HepG2 (cell line): ENCODE results near the gene XPO5. TPM values are rescaled to one million over a fixed set of nuclear protein-coding genes. Genes with fewer than 3 reads are reported as not detected.

ENCODE experiments used
- DR1 ChIP-seq: sonication (generic); formaldehyde crosslinking; IDR thresholded peaks from 2 replicates; pipeline ENCODE4 v1.8.0; 2021; ENCODE audit warnings: mild to moderate bottlenecking, missing genetic modification reagents, inconsistent platforms
- FOXC1 ChIP-seq: sonication (generic); formaldehyde crosslinking; IDR thresholded peaks from 2 replicates; pipeline ENCODE4 v1.8.0; 2022; ENCODE audit warnings: mild to moderate bottlenecking, missing genetic modification reagents, borderline replicate concordance
- HNRNPK ChIP-seq: fragments of 200-400 bp; formaldehyde crosslinking; IDR thresholded peaks from 2 replicates; pipeline ENCODE4 v1.6.1; 2018; ENCODE audit warnings: low read length, low read depth, moderate library complexity, mild to moderate bottlenecking; ENCODE audit not compliant: poor library complexity, severe bottlenecking
- JDP2 ChIP-seq: sonication (generic); formaldehyde crosslinking; IDR thresholded peaks from 2 replicates; pipeline ENCODE4 v1.8.1; 2022; ENCODE audit warnings: missing genetic modification reagents, borderline replicate concordance
- JUND ChIP-seq: sonication (generic); formaldehyde crosslinking; IDR thresholded peaks from 2 replicates; pipeline ENCODE4 v1.8.0; 2022; ENCODE audit warnings: mild to moderate bottlenecking, missing genetic modification reagents
- MAFF ChIP-seq: IDR thresholded peaks from 2 replicates; pipeline ENCODE4 v1.6.1; 2011; ENCODE audit warnings: low read depth, low read length, improper control_type of control experiment
- MTA1 ChIP-seq: sonication (generic); formaldehyde crosslinking; IDR thresholded peaks from 2 replicates; pipeline ENCODE4 v1.4.0; 2020; ENCODE audit warnings: missing genetic modification reagents, mild to moderate bottlenecking, borderline replicate concordance
- MXI1 ChIP-seq: IDR thresholded peaks from 3 replicates; pipeline ENCODE4 v1.6.1; 2012; ENCODE audit warnings: low read depth, low read length, inconsistent platforms, borderline replicate concordance
- PHB2 ChIP-seq: fragments of 450-650 bp; IDR thresholded peaks from 2 replicates; pipeline ENCODE4 v1.6.1; 2018; ENCODE audit not compliant: partially characterized antibody
- ZNF124 ChIP-seq: sonication (generic); formaldehyde crosslinking; IDR thresholded peaks from 2 replicates; pipeline ENCODE4 v1.4.0; 2020; ENCODE audit warnings: missing genetic modification reagents
- ZNF496 ChIP-seq: sonication (generic); formaldehyde crosslinking; IDR thresholded peaks from 2 replicates; pipeline ENCODE4 v1.8.1; 2023; ENCODE audit warnings: mild to moderate bottlenecking, moderate library complexity, missing genetic modification reagents; ENCODE audit not compliant: insufficient replicate concordance
- polyA plus RNA-seq, 8 experiments: library from polyadenylated mRNA; depleted of rRNA in 3 of 8; stranded (reverse) in 7 of 8; unstranded in 1 of 8; fragments of >200 nt; fragmentation: Illumina TruSeq in 4 of 8; extraction: Trizol in 4 of 8; gene quantifications; 2 replicates each; pipeline versions ENCODE4 v1.2.1 to v1.2.3, GENCODE V29; 2011 to 2016; ENCODE audit warnings: low read depth in 4 of 8, missing spikeins in 1 of 8, mixed read lengths in 1 of 8; ENCODE audit not compliant: insufficient read depth in 1 of 8
- total RNA-seq, 5 experiments: library from RNA; depleted of rRNA; stranded (reverse); fragments of >200 nt; fragmentation: Illumina TruSeq; extraction: Trizol; gene quantifications; 2 replicates each; pipeline ENCODE4 v1.2.3, GENCODE V29; 2016; ENCODE audit warnings: low read depth in 1 of 5
- TF ChIP-seq, protein P1 (sequence below): sonication (generic); formaldehyde crosslinking; IDR thresholded peaks from 2 replicates; pipeline ENCODE4 v1.5.0; 2020; ENCODE audit warnings: mild to moderate bottlenecking, missing genetic modification reagents
- TF ChIP-seq, protein P2 (sequence below): IDR thresholded peaks from 2 replicates; pipeline ENCODE4 v1.6.1; 2016; ENCODE audit warnings: mild to moderate bottlenecking, missing biosample characterization, missing genetic modification reagents
- TF ChIP-seq, protein P3 (sequence below): sonication (generic); formaldehyde crosslinking; IDR thresholded peaks from 2 replicates; pipeline ENCODE4 v1.4.0; 2020; ENCODE audit warnings: missing genetic modification reagents
- TF ChIP-seq, protein P4 (sequence below): sonication (generic); formaldehyde crosslinking; IDR thresholded peaks from 2 replicates; pipeline ENCODE4 v1.9.0; 2021; ENCODE audit warnings: missing genetic modification reagents, borderline replicate concordance
- TF ChIP-seq, protein P5 (sequence below): sonication (generic); formaldehyde crosslinking; conservative IDR thresholded peaks from 2 replicates; pipeline ENCODE4 v1.8.1; 2023; ENCODE audit warnings: missing genetic modification reagents
- TF ChIP-seq, protein P6 (sequence below): sonication (generic); formaldehyde crosslinking; IDR thresholded peaks from 2 replicates; pipeline ENCODE4 v1.4.0; 2020; ENCODE audit warnings: missing genetic modification reagents, mild to moderate bottlenecking, borderline replicate concordance

The XPO5 gene
- total and polyA plus RNA-seq, 2 of the 13 experiments (the other 11 are each of a cell fraction or from before 2014, with no cell fraction given) = 52.2 to 68.0 TPM

DNA sequence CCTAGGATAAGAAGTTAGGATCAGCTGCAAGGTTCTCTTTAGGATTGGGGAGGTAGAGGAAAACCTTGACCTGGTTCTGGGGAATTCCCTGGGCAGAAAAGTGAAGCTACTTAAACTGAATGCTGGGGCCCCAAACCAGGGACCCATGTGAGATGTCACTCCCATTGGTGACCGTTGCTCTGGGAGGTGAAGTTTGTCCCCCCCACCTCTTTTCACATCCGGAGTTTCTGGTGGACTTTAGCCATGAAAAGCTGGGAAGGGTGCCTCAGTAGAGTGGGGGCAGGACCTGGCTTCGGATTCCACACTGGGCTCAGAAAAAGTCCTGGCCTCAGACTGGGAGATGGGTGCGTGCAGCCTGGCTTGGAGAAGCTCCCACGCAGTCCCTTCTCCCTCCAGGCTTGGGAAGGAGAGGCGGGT lies 85.3 kb downstream of the XPO5 start (continued):
- TF ChIP-seq, protein P1, sequence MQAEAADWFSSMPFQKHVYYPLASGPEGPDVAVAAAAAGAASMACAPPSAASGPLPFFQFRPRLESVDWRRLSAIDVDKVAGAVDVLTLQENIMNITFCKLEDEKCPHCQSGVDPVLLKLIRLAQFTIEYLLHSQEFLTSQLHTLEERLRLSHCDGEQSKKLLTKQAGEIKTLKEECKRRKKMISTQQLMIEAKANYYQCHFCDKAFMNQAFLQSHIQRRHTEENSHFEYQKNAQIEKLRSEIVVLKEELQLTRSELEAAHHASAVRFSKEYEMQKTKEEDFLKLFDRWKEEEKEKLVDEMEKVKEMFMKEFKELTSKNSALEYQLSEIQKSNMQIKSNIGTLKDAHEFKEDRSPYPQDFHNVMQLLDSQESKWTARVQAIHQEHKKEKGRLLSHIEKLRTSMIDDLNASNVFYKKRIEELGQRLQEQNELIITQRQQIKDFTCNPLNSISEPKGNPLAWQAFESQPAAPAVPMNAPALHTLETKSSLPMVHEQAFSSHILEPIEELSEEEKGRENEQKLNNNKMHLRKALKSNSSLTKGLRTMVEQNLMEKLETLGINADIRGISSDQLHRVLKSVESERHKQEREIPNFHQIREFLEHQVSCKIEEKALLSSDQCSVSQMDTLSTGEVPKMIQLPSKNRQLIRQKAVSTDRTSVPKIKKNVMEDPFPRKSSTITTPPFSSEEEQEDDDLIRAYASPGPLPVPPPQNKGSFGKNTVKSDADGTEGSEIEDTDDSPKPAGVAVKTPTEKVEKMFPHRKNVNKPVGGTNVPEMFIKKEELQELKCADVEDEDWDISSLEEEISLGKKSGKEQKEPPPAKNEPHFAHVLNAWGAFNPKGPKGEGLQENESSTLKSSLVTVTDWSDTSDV (CRISPR knock-in tag) = no peak
- TF ChIP-seq, protein P2, sequence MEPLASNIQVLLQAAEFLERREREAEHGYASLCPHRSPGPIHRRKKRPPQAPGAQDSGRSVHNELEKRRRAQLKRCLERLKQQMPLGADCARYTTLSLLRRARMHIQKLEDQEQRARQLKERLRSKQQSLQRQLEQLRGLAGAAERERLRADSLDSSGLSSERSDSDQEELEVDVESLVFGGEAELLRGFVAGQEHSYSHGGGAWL (CRISPR knock-in tag) = no peak
- TF ChIP-seq ZNF124 (CRISPR knock-in tag) (peak; percentile 68; the same call in 1 of the 2 replicates), JDP2 (CRISPR knock-in tag) (no peak), FOXC1 (CRISPR knock-in tag) (no peak), JUND (CRISPR knock-in tag) (no peak), PHB2 (no peak), DR1 (CRISPR knock-in tag) (no peak), MXI1 (no peak), MAFF (no peak), ZNF496 (CRISPR knock-in tag) (no peak), MTA1 (CRISPR knock-in tag) (no peak), HNRNPK (no peak)
- TF ChIP-seq, protein P3, sequence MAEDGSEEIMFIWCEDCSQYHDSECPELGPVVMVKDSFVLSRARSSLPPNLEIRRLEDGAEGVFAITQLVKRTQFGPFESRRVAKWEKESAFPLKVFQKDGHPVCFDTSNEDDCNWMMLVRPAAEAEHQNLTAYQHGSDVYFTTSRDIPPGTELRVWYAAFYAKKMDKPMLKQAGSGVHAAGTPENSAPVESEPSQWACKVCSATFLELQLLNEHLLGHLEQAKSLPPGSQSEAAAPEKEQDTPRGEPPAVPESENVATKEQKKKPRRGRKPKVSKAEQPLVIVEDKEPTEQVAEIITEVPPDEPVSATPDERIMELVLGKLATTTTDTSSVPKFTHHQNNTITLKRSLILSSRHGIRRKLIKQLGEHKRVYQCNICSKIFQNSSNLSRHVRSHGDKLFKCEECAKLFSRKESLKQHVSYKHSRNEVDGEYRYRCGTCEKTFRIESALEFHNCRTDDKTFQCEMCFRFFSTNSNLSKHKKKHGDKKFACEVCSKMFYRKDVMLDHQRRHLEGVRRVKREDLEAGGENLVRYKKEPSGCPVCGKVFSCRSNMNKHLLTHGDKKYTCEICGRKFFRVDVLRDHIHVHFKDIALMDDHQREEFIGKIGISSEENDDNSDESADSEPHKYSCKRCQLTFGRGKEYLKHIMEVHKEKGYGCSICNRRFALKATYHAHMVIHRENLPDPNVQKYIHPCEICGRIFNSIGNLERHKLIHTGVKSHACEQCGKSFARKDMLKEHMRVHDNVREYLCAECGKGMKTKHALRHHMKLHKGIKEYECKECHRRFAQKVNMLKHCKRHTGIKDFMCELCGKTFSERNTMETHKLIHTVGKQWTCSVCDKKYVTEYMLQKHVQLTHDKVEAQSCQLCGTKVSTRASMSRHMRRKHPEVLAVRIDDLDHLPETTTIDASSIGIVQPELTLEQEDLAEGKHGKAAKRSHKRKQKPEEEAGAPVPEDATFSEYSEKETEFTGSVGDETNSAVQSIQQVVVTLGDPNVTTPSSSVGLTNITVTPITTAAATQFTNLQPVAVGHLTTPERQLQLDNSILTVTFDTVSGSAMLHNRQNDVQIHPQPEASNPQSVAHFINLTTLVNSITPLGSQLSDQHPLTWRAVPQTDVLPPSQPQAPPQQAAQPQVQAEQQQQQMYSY = no peak; the same call in 1 of the 2 replicates
- TF ChIP-seq, protein P4, sequence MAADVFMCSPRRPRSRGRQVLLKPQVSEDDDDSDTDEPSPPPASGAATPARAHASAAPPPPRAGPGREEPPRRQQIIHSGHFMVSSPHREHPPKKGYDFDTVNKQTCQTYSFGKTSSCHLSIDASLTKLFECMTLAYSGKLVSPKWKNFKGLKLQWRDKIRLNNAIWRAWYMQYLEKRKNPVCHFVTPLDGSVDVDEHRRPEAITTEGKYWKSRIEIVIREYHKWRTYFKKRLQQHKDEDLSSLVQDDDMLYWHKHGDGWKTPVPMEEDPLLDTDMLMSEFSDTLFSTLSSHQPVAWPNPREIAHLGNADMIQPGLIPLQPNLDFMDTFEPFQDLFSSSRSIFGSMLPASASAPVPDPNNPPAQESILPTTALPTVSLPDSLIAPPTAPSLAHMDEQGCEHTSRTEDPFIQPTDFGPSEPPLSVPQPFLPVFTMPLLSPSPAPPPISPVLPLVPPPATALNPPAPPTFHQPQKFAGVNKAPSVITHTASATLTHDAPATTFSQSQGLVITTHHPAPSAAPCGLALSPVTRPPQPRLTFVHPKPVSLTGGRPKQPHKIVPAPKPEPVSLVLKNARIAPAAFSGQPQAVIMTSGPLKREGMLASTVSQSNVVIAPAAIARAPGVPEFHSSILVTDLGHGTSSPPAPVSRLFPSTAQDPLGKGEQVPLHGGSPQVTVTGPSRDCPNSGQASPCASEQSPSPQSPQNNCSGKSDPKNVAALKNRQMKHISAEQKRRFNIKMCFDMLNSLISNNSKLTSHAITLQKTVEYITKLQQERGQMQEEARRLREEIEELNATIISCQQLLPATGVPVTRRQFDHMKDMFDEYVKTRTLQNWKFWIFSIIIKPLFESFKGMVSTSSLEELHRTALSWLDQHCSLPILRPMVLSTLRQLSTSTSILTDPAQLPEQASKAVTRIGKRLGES (CRISPR knock-in tag) = no peak
- TF ChIP-seq, protein P5, sequence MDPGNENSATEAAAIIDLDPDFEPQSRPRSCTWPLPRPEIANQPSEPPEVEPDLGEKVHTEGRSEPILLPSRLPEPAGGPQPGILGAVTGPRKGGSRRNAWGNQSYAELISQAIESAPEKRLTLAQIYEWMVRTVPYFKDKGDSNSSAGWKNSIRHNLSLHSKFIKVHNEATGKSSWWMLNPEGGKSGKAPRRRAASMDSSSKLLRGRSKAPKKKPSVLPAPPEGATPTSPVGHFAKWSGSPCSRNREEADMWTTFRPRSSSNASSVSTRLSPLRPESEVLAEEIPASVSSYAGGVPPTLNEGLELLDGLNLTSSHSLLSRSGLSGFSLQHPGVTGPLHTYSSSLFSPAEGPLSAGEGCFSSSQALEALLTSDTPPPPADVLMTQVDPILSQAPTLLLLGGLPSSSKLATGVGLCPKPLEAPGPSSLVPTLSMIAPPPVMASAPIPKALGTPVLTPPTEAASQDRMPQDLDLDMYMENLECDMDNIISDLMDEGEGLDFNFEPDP (CRISPR knock-in tag) = no peak
- TF ChIP-seq, protein P6, sequence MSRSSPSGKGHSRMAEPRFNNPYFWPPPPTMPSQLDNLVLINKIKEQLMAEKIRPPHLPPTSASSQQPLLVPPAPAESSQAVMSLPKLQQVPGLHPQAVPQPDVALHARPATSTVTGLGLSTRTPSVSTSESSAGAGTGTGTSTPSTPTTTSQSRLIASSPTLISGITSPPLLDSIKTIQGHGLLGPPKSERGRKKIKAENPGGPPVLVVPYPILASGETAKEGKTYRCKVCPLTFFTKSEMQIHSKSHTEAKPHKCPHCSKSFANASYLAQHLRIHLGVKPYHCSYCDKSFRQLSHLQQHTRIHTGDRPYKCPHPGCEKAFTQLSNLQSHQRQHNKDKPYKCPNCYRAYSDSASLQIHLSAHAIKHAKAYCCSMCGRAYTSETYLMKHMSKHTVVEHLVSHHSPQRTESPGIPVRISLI = no peak
